Measurements from ENCODE around the gene UQCR11.

UQCR11 gene

GRCh38 chr19:1634242-1634937, 29.1 kb upstream of the UQCR11 start:
- DNase-seq, result no peak

DNA sequence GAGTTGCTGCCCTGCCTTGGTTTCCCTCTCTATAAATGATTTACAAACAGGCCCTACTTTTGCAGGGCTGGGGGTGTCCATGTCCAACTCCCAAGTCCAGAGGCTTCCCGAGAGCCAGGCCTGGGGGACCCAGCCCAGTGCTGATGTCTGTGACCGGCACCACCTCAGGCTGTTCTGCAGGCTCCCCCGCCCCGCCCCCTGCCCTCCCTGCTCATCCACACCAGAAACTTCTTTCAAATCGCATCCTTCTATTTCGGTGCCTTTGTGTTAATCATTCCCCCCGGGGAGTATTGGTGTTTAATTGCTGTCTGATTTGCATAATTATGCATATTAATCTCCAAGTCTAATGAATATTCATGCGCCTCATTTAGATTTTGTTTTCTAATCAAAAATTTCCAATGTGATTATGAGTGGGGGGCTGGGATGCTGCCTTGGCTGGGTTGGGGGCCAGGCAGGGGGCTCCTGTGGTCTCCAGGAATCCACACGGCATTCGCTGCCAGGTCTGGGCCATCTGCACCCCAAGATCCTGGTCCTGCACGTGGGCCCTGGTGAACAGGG, 28.1 kb upstream of the UQCR11 start:
- DNase-seq, result no peak

DNA sequence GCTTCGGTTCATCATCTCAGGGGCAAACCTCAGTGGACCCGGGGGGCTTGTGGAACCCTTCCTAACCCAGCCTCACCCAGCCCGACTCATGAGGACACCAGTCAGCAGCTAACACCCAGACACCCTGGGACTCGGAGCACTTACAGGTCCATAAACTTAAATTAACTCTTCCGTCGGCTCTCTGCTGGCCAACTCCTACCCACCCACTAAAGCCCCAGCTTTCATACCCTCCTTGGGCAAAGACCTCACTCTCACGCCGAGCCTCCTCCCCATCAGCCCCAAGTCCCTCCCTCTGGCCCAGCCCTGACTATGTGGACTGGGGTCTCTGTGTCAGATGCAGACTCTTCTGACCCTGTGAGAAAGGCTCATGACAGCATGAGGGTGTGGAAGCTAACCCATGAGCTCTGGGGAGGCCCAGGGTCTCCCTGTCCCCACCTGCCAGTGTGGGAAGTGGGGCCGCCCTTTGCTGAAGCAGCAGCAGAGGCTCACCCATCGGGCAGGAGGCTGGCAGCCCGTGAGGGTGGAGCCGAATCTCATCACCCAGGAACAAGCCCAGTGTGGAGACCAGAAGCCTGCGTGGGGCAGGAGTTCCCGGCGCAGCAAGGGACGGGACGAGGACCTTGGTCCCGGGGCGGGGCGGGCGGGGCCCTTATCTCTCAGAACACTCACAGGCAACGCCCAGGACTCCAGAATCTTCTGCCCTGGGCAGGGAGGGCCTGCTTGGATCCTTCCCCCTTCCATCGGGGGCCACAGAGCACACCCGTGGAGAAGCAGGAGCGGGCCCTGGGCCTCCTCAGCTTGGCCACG, 27.4 kb upstream of the UQCR11 start:
- DNase-seq, result no peak

GRCh38 chr19:1631557-1632100, 26.4 kb upstream of the UQCR11 start:
- no peak for DNase-seq

DNA sequence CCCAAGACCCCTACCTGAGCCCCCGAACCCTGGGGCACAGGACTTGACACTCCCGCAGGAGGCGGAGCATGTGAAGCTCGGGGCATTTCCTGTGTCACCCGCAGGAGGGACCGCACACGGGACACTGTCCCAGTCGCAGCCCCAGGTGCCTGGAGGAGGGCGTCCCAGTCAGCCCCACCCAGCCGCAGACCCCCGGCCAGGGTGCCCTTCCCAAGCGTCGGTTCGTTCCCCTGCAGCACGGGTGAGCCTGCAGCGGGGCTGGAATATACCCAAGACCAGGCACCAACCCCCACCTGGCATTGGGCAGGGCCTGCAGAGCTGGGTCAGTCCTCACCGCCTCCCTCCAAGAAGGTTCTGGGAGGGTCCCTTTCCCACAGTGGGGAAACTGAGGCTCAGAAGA, 25.5 kb upstream of the UQCR11 start:
- no peak for DNase-seq

DNA sequence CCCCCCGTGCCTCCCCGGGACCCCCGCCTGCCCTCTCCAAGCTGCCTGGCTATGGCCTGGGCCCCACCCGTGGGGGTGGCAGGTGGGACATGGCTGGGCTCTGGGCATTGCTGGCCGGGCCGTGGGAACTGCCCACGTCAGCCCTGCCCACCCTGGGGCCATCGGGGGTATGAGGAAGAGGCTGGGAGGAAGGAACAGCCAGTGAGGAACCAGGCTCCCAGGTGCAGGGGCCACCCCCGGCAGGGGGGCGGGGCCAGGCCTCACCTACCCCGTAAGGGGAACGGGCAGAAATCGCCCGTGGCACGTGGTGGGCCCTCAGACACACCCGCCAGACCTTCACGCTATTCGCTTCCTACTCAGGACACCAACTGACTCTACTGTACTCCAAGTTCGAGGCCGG, 24.8 kb upstream of the UQCR11 start:
- no peak for DNase-seq

GRCh38 chr19:1629256-1629808, 24.1 kb upstream of the UQCR11 start:
- no peak for DNase-seq

DNA sequence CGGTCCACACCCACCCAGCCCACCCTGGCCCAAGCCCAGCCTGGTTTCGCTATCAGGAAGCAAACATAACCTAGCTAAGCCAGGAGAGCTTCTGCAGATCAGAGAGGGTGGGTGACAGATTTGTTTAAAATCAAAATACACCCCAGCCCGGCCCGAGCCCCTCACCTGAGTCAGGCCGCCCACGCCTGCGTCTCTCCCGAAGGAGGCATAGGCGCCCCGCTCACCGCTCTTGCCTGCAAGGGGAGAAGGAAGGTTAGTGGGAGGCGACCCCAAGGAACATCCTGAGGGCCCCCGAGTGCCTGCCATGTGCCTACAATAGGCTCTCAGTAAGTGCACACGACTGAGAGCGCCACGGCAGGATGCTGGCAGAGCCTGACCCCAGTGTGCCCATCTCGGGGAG, 21.9 kb upstream of the UQCR11 start:
- no peak for DNase-seq

DNA sequence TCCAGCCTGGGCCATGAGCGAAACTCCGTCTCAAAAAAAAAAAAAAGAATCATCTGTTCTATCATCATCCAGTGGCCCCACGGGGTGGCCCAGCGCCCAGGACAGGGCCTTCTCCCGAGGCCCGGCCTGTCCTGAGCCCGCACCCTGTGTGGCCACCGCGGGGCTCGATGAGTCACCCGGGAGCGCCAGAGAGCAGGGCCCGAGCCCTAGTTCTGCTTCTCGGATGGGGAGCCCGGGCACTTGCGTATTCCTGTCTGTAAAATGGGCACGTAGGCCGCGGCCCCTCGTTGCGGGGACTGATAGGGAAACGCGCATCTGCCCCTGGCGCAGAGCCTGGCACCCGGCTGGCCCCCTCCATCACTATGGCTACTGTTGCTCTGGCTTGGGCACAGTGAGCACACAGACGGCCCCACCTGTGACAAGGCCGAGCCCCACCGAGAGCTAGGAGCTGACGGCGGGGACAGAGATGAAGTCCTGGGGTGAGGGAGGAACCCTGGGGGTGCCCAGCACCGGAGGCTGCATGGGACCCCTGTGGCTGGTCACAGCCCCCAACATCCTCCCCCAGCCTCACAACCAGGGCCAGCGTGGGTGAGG, 21.3 kb upstream of the UQCR11 start:
- no peak for DNase-seq

- DNase-seq, result peak; percentile 37
These were observed 19.2 kb upstream of the UQCR11 start for GRCh38 chr19:1624458-1624857.

- DNase-seq, result no peak
These were observed 17.3 kb upstream of the UQCR11 start for GRCh38 chr19:1622541-1622940.

- DNase-seq, result no peak
These were observed 16.7 kb upstream of the UQCR11 start for GRCh38 chr19:1622007-1622406.

DNA sequence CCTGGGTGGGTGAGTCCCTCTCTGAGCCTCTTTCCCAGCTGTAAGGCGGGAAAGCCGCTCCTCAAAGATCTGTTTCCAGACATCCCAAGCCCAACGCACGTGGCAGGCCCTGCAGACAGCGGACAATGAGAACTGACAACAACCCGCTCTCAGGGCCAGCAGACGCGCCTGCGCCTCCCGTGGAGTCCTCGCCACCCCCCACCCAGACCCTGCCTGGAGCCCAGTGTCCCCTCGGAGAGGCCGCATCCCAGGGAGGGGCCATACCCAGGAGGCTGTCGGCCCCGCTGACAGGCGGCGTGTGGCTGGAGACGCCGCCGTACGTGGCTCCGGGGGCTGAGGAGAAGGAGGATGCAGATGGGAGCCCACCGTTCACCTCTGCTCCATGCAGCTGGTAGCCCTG, 16.3 kb upstream of the UQCR11 start:
- no peak for DNase-seq

DNA sequence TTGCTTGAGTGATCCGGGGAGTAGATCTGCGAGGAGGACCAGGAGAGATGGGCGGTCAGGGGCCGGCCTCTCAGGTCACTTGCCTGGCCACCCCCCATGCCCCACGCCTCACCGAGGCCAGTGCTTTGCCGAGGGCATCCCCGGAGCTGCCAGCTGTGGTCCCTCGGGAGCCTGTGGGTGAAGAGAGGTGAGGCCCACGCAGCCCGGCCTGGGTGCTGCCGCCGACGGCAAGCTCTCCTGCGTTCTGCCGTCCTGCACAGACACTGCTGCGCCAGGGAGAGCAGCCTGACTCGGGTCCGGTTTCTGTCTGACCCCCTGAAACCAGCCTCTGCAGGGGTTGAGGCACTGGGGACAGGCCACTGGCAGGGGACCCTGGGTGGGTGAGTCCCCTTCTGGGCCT, 15.8 kb upstream of the UQCR11 start:
- no peak for DNase-seq

DNA sequence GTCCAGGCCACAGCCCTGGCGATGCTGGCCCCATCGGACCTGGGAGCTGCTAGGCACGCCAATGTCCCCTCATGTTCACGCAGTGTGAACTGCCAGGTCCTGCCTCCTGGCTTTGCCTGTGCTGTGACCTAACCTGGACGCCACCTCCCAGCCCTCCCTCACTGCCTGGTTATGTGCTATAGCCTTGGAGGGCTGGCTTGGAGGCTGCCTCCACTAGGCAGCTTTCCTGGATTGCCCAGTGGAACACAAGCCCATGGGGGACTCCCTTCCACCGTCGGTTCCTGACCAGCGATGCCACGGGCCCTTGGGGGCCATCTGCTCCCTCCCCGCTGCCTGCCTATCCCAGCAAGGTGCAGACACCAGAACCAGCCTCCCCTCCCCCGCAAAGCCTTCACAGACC, 15.2 kb upstream of the UQCR11 start:
- DNase-seq, result no peak

DNA sequence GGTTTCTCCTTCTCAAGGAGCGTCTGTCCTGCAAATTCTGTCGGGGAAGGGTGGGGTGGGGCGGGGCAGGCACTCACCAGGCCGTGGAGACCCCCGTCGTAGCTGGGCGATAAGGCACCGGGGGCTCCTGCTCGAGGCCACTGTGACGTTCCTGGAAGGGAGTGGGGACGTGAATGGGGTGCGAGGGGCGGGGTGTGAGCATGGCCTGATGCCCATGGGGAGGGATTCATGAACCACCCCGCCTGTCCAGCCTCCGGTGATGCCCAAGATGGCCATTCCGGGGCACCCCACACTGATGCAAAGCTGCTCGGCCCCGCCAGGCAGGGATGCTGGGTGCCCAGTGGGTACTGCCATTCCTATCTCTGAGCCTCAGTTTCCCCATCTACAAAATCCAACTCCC, 14.4 kb upstream of the UQCR11 start:
- DNase-seq, result no peak

GRCh38 chr19:1619094-1619439, 13.8 kb upstream of the UQCR11 start:
- no peak for DNase-seq

DNA sequence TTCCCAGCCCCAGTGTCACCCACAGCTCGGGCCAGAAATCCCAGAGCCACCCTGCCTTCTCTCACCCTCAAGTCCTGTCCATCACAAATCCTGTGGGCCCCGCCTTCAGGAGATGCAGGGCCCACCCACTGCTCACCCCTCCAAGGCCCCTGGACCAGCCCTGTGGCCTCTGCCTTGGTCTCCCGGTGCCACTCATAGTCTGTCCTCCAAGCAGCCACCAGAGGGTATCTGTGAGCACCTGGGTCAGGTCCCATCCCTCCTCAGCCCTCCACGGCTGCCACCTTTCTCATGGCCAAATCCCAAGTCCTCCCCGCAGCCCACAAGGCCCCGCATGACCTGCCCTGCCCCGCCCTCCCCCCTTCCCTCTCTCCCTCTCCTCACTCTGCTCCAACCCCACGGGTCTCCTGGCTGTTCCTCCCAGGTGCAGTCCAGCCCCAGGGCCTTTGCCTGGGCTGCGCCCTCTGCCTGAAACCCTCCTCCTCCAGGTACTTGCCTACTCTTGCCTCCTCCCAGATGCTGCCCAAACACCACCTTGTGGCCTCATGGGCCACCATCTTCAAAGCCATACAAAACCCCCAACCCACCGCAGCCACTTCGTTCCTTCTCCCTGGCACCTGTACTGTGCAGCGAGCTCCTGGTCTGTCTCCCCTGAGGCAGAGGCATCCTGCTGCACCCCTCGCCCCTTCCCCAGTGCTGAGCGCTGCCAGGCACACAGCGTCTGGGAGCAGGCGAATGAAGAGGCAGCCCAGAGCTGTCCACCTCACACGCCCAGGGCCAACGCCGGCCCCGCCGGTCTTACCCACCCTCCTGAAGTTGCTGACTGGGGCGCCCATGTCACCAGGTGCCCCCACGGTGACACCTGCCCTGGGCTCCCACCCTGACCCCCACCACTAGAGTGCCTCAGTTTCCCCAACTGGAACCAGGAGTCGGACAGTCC, 13.2 kb upstream of the UQCR11 start:
- no peak for DNase-seq

DNA sequence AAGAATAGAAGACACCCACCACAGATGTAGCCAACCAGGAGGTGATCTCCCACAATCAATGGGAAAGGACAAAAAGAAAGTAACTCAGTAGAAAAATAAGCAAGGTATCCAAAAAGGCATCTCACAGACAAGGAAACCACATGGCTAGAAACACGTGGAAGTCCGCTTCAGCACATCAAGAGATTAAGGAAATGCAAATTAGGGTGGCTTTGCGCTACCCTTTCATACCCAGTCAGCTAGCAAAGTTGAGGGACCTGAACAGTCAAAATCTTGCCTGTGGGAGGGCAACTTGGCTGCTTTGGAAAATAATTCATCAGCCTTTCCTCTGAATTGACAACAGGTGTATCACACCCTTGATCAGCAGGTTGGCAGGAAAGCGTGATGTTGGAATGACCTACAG, 11.6 kb upstream of the UQCR11 start:
- no peak for DNase-seq

DNA sequence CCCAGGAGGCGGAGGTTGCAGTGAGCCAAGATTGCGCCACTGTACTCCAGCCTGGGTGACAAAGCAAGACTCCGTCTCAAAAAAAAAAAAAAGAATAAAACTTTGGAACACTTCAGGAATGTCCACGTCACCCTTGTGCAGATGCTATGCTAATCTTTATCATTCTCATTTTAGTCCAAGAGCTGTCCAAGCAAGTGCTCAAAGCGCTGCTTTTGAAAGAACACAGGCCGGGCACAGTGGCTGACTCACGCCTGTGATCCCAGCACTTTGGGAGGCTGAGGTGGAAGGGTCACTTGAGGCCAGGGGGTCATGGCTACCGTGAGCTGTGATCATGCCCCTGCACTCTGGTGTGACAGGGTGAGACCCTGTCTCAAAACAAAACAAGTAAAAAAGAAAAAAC, 11.1 kb upstream of the UQCR11 start:
- DNase-seq, result no peak

DNA sequence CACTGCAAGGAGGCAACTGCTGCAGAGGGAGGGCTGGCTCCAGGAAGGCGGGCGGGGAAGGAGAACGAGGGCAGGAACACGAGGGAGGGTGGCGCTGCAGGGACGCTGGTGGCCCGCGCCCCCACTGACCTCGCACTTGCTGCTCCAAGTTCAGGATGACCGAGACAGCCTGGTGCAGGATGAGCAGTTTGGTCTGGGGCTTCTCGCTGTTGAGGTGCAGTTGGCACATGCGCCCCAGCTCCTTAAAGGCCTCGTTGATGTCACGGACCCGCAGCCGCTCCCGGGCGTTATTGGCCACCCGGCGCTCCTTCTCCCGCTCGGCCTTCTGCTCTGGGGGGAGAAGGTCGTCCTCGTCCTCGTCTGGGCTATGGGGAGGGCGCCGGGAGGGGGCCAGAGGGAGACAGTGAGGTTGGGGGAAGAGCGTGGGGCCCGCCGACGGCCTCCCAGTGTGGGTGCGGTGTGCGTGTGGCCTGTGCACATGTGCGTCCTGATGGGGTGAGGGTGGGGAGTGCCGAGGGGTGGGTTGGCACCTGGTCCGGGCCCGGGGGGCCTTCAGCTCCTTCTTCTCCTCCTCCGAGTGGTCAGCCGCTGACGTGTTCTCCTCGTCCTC, 10.0 kb upstream of the UQCR11 start:
- no peak for DNase-seq

Data from activated gamma-delta T cell treated with Interleukin-2 at 50 U/mL for 16 hours (primary cell).